ENCODE results near the gene BMPR2. TPM values are rescaled to one million over a fixed set of nuclear protein-coding genes. Genes with fewer than 3 reads are reported as not detected.
"Not testable (repeated sequence)": the region's sequence is repeated elsewhere in the genome, so short reads cannot be mapped to it uniquely, and the experiment has no call there.

The BMPR2 gene
- total RNA-seq, 2 experiments from 2014 or later = 7.6 to 10.8 TPM

DNA sequence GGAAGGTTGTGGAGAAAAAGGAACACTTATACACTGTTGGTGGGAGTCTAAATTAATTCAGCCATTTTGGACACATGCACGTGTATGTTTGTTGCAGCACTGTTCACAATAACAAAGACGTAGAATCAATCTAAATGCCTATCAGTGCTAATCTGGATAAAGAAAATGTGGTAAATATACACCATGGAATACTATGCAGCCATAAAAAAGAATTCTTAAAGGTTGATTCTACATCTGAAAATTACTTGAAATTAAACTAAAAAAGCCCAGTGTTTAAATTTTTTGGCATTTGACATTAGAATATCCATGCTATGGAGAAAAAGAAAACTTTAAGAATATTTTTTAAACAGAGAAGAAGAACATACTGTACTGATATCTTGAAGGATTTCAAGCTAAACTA lies 84.0 kb downstream of the BMPR2 start:
- DNase-seq = no peak
- peaks cover 3% of the 10 kb centered on the region for H3K36me3 Mint-ChIP-seq (ENCODE audit: low read depth)
- POLR2A ChIA-PET = no interaction called here

DNA sequence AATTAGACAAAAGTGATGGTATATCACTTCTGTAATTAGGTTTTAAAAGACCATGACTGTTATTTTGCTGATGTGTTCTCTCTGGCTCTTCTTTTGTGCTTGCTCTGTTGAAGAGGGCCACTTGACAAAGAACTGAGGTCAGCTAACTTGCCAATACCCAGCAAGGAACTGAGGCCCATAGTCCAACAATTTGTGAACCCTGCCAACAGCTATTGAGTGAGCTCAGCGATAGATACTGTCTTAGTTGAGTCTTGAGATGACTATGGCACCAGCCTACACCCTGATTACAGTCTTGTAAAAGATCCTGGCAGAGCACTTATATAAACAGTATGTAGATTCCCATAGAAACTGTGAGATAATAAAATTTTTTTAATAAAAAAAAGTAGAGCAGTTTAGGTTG lies 103.0 kb downstream of the BMPR2 start:
- Mint-ChIP-seq H3K36me3 (ENCODE audit: low read depth) (no peaks in the 10 kb centered on the region), H3K9me3 (ENCODE audit: low read depth) (no peaks in the 10 kb centered on the region), H3K4me3 (no peak overlapping the region), H3K4me1 (peaks cover 13% of the 10 kb centered on the region), H3K27ac (no peak overlapping the region), H3K27me3 (no peaks in the 10 kb centered on the region)
- intact Hi-C loops (cut with DNase I, micrococcal nuclease) = no loop called here
- no peak for ATAC-seq
- no peak for DNase-seq
- ChIA-PET CTCF (no interaction called here), POLR2A (no interaction called here)

More for the DNA sequence above, 84.0 kb downstream of the BMPR2 start:
- CTCF ChIA-PET = no interaction called here
- no peak for ATAC-seq
- no peaks in the 10 kb centered on the region for H3K4me1 Mint-ChIP-seq
- no peak overlapping the region for H3K27ac Mint-ChIP-seq
- no peaks in the 10 kb centered on the region for H3K9me3 Mint-ChIP-seq (ENCODE audit: low read depth)
- no peaks in the 10 kb centered on the region for H3K27me3 Mint-ChIP-seq
- H3K4me3 Mint-ChIP-seq = no peak overlapping the region
- intact Hi-C loops (cut with DNase I, micrococcal nuclease) = no loop called here

DNA sequence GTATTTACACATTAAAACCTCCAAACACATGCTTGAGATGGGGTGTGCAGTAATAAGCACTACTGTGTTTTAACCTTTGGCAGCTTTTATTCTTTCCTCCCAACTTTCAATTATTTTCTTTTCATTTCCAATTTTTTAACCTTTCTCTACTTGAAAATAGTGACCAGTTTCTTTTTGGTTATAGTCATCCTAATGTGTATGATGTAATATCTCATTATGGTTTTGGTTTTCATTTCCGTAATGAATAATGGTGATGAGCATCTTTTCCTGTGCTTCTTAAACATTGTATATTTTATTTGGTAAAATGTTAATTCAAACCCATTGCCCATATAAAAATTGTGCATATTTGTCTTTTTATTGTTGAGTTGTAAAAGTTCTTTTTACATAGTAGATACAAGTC lies 103.5 kb downstream of the BMPR2 start:
- Mint-ChIP-seq H3K27ac (no peak overlapping the region), H3K9me3 (ENCODE audit: low read depth) (no peaks in the 10 kb centered on the region), H3K4me1 (peaks cover 13% of the 10 kb centered on the region), H3K27me3 (no peaks in the 10 kb centered on the region), H3K4me3 (no peak overlapping the region), H3K36me3 (ENCODE audit: low read depth) (no peaks in the 10 kb centered on the region)
- no peak for DNase-seq
- POLR2A ChIA-PET = no interaction called here
- intact Hi-C loops (cut with DNase I, micrococcal nuclease) = no loop called here
- no peak for ATAC-seq
- CTCF ChIA-PET = no interaction called here

DNA sequence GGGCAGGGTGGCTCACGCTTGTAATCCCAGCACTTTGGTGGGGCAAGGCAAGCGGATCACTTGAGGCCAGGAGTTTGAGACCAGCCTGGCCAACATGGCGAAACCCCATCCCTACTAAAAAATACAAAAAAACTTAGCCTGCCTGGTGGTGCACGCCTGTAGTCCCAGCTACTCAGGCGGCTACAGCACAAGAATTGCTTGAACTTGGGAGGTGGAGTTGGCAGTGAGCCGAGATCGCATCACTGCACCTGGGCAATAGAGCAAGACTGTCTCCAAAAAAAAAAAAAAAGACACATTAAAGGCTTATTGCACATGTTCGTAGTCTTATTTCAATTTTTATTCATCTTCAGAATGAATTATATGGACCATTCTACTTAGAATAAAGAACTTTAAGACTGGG lies 110.2 kb downstream of the BMPR2 start:
- ATAC-seq (no peak), DNase-seq (no peak)
- Mint-ChIP-seq H3K9me3 (ENCODE audit: low read depth) (no peaks in the 10 kb centered on the region), H3K4me1 (no peaks in the 10 kb centered on the region), H3K4me3 (no peak overlapping the region), H3K36me3 (ENCODE audit: low read depth) (no peaks in the 10 kb centered on the region), H3K27ac (no peak overlapping the region), H3K27me3 (no peaks in the 10 kb centered on the region)
- CTCF ChIA-PET = no interaction called here
- intact Hi-C loops (cut with DNase I, micrococcal nuclease) = no loop called here
- POLR2A ChIA-PET = no interaction called here

DNA sequence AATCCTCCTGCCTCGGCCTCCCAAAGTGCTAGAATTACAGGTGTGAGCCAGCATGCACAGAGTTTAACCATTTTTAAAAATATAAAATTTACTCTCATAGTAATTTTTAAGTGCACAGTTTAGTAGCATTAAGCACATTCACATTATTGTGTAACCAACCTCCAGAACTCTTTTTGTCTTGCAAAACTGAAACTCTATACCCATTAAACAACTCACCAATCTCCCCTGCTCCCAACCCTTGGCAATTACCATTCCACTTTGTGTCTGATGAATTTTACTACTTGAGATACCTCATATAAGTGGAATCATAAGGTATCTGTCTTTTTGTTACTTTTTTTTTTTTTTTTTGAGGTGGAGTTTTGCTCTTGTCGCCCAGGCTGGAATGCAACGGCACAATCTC lies 112.5 kb downstream of the BMPR2 start:
- Mint-ChIP-seq H3K27ac (no peak overlapping the region), H3K4me3 (no peak overlapping the region), H3K36me3 (ENCODE audit: low read depth) (no peaks in the 10 kb centered on the region), H3K4me1 (no peaks in the 10 kb centered on the region), H3K9me3 (ENCODE audit: low read depth) (no peaks in the 10 kb centered on the region), H3K27me3 (no peaks in the 10 kb centered on the region)
- CTCF ChIA-PET = interaction anchor here (0.6 kb wide), 1 partner anchor 313 kb away, joined by 3 read pairs; no protein-coding TSS in a partner anchor
- intact Hi-C loops (cut with DNase I, micrococcal nuclease) = no loop called here
- POLR2A ChIA-PET = no interaction called here
- ATAC-seq (no peak), DNase-seq (no peak)

DNA sequence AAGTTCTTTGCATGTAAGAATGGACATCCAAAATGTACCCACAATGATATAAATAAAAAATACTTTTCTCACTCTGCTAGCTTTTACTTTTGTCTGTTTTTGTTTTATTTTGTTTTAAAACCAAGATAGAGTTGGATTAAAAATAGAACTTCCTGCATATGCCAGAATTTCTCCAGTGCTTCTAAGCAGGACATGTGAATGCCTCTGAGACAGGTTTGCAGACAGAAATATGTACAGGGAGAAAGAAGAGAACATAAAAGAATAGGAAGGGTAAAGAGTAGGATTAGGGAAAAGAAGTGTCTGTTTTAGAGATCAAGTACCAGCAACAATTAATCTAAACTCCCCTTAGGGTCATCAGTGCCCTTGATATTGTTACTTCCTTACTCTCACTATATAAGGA lies 114.4 kb downstream of the BMPR2 start:
- Mint-ChIP-seq H3K27ac (no peak overlapping the region), H3K4me3 (no peak overlapping the region), H3K9me3 (ENCODE audit: low read depth) (no peaks in the 10 kb centered on the region), H3K36me3 (ENCODE audit: low read depth) (no peaks in the 10 kb centered on the region), H3K4me1 (no peaks in the 10 kb centered on the region), H3K27me3 (no peaks in the 10 kb centered on the region)
- ATAC-seq (no peak), DNase-seq (no peak)
- CTCF ChIA-PET = interaction anchor here (0.6 kb wide), 1 partner anchor 1415 kb away, joined by 4 read pairs; no protein-coding TSS in a partner anchor
- intact Hi-C loops (cut with DNase I, micrococcal nuclease) = no loop called here
- POLR2A ChIA-PET = interaction anchor here (0.6 to 1.0 kb wide), 2 partner anchors 224 to 1803 kb away, joined by 3 to 4 read pairs; no protein-coding TSS in a partner anchor

DNA sequence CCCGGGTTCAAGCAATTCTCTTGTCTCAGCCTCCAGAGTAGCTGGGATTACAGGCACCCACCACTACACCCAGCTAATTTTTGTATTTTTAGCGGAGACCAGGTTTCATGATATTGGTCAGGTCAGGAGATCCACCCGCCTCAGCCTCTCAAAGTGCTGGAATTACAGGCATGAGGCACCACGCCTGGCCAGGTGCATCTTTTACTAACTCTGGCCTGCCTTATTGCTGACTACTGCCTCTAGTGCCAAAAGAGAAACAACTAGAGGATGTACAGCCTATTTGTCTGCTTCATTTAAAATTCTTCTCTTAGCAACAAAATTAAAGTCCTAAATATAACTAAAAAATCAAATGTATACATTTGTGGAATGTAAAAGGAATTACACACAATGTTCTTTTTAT lies 115.4 kb downstream of the BMPR2 start:
- no peaks in the 10 kb centered on the region for H3K27me3 Mint-ChIP-seq
- DNase-seq (no peak), ATAC-seq (no peak)
- H3K9me3 Mint-ChIP-seq (ENCODE audit: low read depth) = no peaks in the 10 kb centered on the region
- no peak overlapping the region for H3K27ac Mint-ChIP-seq
- no peak overlapping the region for H3K4me3 Mint-ChIP-seq
- ChIA-PET CTCF (no interaction called here), POLR2A (interaction anchor here (0.7 kb wide), 1 partner anchor 1301 kb away, joined by 3 read pairs; no protein-coding TSS in a partner anchor)
- intact Hi-C loops (cut with DNase I, micrococcal nuclease) = no loop called here
- H3K4me1 Mint-ChIP-seq = no peaks in the 10 kb centered on the region
- H3K36me3 Mint-ChIP-seq (ENCODE audit: low read depth) = no peaks in the 10 kb centered on the region

DNA sequence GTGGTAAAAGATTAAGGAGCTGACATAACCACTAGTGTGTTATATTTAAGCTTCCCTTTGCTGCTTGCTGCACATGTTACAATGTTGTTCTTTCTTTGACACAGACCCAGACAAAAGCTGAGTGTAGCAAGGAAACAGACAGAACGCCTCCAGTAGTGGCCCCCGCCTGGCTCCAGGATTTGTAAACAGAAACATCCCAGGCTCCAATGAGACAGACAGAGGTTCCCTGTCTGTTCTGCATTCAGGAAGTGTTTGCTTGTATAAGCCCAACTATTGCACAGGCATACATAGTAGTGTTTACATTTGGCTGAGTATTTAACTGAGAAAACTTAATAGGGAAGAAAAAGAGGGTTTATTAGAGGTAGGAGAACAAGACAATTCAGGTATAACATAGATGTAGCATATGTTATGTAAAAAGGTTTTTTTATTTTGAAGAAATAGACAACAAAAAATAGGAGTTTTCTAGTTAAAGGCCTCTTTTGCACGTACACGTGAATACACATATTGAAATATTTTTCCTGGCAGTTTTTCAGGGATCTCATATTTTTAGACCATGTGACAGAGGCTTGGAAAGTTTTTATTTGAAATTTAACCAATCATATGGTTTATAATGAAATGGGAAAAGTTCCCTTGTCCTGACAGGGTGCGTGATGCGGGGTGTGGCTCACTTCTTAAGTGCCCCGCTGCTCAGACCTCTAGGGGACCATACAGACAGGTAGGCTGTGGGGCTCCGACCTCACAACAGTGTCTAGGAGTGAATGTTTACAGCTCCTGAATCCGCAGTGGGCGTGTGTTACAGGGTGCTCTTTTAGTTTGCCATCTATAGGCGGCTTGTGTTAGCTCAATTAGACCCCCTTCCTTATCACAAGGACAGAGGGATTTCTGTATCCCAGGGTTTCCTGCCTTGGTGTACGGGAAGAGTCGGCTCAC lies 118.4 kb downstream of the BMPR2 start:
- POLR2A ChIA-PET = no interaction called here
- Mint-ChIP-seq H3K4me3 (no peak overlapping the region), H3K27ac (no peak overlapping the region), H3K27me3 (no peaks in the 10 kb centered on the region), H3K9me3 (ENCODE audit: low read depth) (no peaks in the 10 kb centered on the region), H3K4me1 (no peaks in the 10 kb centered on the region), H3K36me3 (ENCODE audit: low read depth) (no peaks in the 10 kb centered on the region)
- ATAC-seq = no peak
- intact Hi-C loops (cut with DNase I, micrococcal nuclease) = no loop called here
- no peak for DNase-seq
- CTCF ChIA-PET = no interaction called here

DNA sequence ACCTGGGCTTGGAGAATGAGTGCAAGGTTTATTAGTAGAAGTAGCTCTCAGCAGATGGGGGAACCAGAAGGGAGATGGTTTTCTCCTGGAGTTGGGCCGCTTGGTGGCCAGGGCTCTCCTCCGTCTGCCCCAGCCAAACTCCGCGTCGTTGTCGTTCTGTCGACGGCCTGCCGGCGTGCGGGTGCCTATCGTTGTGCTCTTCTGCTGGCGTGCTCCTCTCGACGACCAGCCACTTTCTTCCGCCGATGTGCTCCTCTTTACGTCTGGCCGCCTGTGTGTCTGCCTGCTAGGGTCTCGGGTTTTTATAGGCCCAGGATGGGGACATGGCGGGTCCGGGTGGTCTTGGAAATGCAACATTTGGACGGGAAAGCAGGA lies 119.1 kb downstream of the BMPR2 start:
- Mint-ChIP-seq H3K4me1 (no peaks in the 10 kb centered on the region), H3K27me3 (no peaks in the 10 kb centered on the region), H3K27ac (no peak overlapping the region), H3K4me3 (no peak overlapping the region), H3K36me3 (ENCODE audit: low read depth) (no peaks in the 10 kb centered on the region), H3K9me3 (ENCODE audit: low read depth) (no peaks in the 10 kb centered on the region)
- intact Hi-C loops (cut with DNase I, micrococcal nuclease) = no loop called here
- DNase-seq (no peak), ATAC-seq (no peak)
- ChIA-PET CTCF (no interaction called here), POLR2A (no interaction called here)

DNA sequence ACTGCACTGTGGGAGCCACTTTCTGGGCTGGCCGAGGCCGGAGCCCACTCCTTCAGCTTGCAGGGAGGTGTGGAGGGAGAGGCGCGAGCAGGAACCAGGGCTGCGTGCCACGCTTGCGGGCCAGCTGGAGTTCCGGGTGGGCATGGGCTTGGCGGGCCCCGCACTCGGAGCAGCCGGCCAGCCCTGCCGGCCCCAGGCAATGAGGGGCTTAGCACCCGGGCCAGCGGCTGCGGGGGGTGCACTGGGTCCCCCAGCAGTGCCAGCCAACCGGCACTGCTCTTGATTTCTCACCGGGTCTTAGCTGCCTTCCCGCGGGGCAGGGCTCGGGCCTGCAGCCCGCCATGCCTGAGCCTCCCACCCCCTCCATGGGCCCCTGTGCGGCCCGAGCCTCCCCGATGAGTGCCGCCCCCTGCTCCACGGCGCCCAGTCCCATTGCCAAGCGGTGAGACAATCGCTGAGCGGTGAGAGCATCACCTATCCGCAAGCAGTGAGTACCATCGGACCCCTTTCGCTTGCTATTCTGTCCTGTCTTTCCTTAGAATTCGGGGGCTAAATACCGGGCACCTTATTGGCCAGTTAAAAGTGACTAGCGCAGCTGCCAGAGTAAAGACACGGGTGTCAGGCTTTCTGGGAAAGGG lies 120.8 kb downstream of the BMPR2 start:
- intact Hi-C loops (cut with DNase I, micrococcal nuclease); H3K4me3 Mint-ChIP-seq; H3K9me3 Mint-ChIP-seq (ENCODE audit: low read depth); H3K27ac Mint-ChIP-seq; H3K4me1 Mint-ChIP-seq; CTCF ChIA-PET; DNase-seq; ATAC-seq; H3K36me3 Mint-ChIP-seq (ENCODE audit: low read depth); H3K27me3 Mint-ChIP-seq; POLR2A ChIA-PET: not testable (repeated sequence)

DNA sequence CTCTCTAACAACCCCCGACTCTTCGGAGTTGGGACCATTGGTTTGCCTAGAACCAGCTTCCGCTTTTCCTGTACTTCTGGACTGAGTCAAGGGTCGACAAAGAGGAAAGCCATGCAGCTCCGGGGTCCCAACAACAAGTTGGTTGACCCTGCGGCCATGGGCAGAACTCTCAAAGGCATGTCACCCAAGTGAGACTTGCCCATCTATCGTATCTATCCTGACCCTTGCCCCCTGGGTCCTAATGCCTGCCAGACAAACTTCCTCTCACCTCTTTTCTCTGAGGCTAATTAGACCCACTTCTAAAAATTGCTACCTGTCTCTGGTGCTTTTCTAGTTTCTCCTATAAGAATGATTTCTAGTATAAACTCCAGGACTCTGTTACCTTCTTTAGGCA lies 121.3 kb downstream of the BMPR2 start:
- POLR2A ChIA-PET; DNase-seq; H3K9me3 Mint-ChIP-seq (ENCODE audit: low read depth); H3K27me3 Mint-ChIP-seq; ATAC-seq; H3K36me3 Mint-ChIP-seq (ENCODE audit: low read depth); CTCF ChIA-PET; H3K4me1 Mint-ChIP-seq; intact Hi-C loops (cut with DNase I, micrococcal nuclease); H3K27ac Mint-ChIP-seq; H3K4me3 Mint-ChIP-seq: not testable (repeated sequence)

DNA sequence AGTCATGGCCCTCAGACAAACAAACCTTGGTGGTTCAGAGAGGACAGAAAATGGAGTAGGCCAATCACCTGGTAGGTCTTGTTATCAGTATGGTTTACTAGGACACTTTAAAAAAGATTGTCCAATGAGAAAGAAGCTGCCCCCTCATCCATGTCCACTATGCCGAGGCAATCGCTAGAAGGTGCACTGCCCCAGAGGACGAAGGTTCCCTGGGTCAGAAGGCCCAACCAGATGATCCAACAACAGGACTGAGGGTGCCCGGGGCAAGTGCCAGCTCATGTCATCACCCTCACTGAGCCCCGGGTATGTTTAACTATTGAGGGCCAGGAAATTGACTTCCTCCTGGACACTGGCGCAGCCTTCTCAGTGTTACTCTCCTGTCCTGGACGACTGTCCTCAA lies 123.7 kb downstream of the BMPR2 start:
- H3K36me3 Mint-ChIP-seq (ENCODE audit: low read depth); H3K27me3 Mint-ChIP-seq; intact Hi-C loops (cut with DNase I, micrococcal nuclease); H3K9me3 Mint-ChIP-seq (ENCODE audit: low read depth); H3K27ac Mint-ChIP-seq; POLR2A ChIA-PET; ATAC-seq; H3K4me1 Mint-ChIP-seq; H3K4me3 Mint-ChIP-seq; DNase-seq: not testable (repeated sequence)
- CTCF ChIA-PET = interaction anchor here (0.6 kb wide), 1 partner anchor 931 kb away, joined by 3 read pairs; no protein-coding TSS in a partner anchor
